GM23338 (cell line): ENCODE data around the gene NLGN4X.

Experiments
- CREB1 ChIP-seq: fragments of 250-450 bp; sonication (Bioruptor Pico); IDR thresholded peaks from 2 replicates; pipeline ENCODE4 v1.5.0; 2020; ENCODE audit warnings: low read depth, mild to moderate bottlenecking, moderate library complexity
- CTCF ChIP-seq, 2 experiments: fragments of 200-600 bp in 1 of 2; sonication (generic) in 1 of 2; conservative IDR thresholded peaks; 2 replicates each; pipeline versions ENCODE4 v1.5.1 to v1.6.1; 2016 to 2017; ENCODE audit warnings: antibody characterized with exemption in 2 of 2, low read depth in 2 of 2, mild to moderate bottlenecking in 2 of 2, moderate library complexity in 1 of 2
- EZH2 ChIP-seq: fragments of 200-600 bp; sonication (generic); IDR thresholded peaks from one replicate; pipeline ENCODE4 v1.8.0; 2017; ENCODE audit warnings: antibody characterized with exemption, mild to moderate bottlenecking, low read depth; ENCODE audit not compliant: unreplicated experiment
- EZH2phosphoT487 ChIP-seq: fragments of 200-600 bp; sonication (generic); IDR thresholded peaks from one replicate; pipeline ENCODE4 v1.8.1; 2018; ENCODE audit warnings: antibody characterized with exemption; ENCODE audit not compliant: unreplicated experiment
- JUNB ChIP-seq: IDR thresholded peaks from one replicate; pipeline ENCODE4 v1.6.1; 2016; ENCODE audit warnings: antibody characterized with exemption; ENCODE audit not compliant: unreplicated experiment
- NANOG ChIP-seq: IDR thresholded peaks from 2 replicates; pipeline ENCODE4 v1.6.1; 2016; ENCODE audit warnings: antibody characterized with exemption, borderline replicate concordance
- POLR2AphosphoS5 ChIP-seq: IDR thresholded peaks from 2 replicates; pipeline ENCODE4 v1.6.1; 2016; ENCODE audit warnings: antibody characterized with exemption, low read depth
- REST ChIP-seq: IDR thresholded peaks from one replicate; pipeline ENCODE4 v1.6.1; 2018; ENCODE audit warnings: antibody characterized with exemption; ENCODE audit not compliant: unreplicated experiment
- ZNF331 ChIP-seq: fragments of 250-450 bp; sonication (Bioruptor Pico); IDR thresholded peaks from 2 replicates; pipeline ENCODE4 v1.5.0; 2020; ENCODE audit warnings: low read depth, mild to moderate bottlenecking, moderate library complexity

GRCh38 chrX:6131287-6131686 is 97.4 kb downstream of the NLGN4X start:
- no peak for TF ChIP-seq CTCF (conservative IDR thresholded peaks at IDR 0.05; ENCODE audit: low read depth in 2 of 2)
- no peak for TF ChIP-seq JUNB
- no peak for TF ChIP-seq EZH2phosphoT487
- TF ChIP-seq POLR2AphosphoS5: no peak
- TF ChIP-seq CREB1 (CRISPR knock-in tag): no peak
- TF ChIP-seq ZNF331 (CRISPR knock-in tag): no peak
- no peak for TF ChIP-seq EZH2
- TF ChIP-seq NANOG: no peak
- no peak for TF ChIP-seq REST
